HS-5 (cell line): ENCODE measurements around the gene GGN.
"Not testable (repeated sequence)": the region's sequence is repeated elsewhere in the genome, so short reads cannot be mapped to it uniquely, and the experiment has no call there.

Source experiments
- DNase-seq: peaks from one replicate; pipeline ENCODE4 v3.0.0-alpha.2; 2012; ENCODE audit warnings: low read depth

Gene GGN

DNA sequence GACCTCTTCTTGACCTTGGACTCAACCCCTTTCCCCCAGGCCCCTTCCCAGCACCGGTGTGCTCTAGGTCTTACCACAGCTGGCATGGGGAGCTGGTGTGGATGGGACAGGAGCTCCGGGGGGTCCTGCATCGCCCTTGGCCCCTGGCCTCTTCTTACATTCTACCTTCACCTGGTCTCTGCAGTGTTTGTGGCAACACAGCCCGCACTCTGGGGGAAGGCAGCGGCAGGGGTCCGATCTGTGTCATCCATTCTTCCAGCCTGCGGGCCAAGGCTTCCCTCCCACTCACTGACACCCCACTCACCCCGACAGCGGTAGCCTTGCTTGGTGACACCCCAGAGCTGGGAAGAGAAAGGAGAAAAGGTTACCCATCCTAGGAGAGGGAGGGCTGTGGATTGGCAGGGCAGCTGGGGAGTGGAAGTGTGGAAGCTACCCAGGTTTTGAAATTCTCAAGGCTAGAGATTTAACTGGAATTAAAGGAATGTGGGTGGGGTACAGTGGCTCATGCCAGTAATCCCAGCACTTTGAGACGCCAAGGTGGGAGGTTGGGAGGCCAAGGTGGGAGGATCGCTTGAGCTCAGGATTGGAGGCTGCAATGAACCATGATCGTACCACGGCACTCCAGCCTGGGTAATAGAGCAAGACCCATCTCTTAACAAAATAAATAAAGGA lies 23.3 kb upstream of the GGN start:
- DNase-seq, result no peak

DNA sequence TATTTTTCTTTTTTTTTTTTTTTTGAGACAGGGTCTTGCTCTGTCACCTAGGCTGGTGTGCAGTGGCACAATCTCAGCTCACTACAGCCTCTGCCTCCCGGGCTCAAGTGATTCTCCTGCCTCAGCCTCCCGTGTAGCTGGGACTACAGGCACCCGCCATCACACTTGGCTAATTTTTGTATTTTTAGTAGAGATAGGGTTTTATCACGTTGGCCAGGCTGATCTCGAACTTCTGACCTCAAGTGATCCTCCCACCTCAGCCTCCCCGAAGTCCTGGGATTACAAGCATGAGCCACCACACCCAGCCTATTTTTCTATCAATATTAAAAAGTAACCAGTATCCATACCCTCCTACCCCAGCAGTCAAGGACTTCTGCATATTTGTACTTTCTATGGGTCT lies 22.6 kb upstream of the GGN start:
- not testable (repeated sequence) for DNase-seq

DNA sequence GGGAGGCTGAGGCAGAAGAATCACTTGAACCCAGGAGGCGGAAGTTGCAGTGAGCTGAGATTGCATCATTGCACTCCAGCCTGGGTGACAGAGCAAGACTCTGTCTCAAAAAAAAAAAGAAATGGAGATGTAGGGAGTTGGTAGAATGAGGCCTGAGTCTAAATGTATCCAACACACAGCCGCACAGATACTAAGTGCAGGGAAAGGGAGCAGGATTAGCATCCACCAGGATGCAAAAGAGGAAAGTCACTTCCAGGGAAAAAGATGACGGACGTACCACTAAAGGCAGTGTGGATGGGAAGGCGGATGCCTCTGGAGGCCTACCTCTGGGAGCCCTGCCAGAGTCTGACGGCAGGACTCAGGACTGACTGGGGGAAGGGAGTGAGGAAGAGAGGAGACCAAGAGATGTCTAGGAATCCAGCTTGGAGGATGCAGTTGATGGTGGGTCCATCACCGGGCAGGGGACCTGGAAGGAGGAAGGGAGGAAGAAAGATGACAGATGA lies 21.8 kb upstream of the GGN start:
- no peak for DNase-seq

DNA sequence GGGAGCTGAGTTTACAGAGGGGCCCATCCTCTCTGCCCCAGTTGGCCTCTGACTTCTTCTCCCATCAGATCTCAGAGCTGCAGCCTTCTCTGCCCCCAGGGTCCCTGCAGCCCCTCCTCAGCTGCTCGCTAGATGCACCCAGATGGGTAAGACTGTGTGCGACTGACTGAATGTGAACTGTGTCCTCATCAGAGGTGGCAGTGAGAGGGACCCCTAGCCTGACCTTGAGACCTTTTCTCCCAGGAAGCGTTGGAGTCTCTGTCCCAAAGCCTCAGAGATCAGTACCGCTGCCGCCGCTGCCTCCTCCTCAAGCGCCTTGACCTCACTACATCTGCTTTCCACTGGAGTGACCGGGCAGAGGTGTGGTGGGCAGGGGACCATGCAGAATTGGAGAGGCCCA lies 17.4 kb upstream of the GGN start:
- no peak for DNase-seq

DNA sequence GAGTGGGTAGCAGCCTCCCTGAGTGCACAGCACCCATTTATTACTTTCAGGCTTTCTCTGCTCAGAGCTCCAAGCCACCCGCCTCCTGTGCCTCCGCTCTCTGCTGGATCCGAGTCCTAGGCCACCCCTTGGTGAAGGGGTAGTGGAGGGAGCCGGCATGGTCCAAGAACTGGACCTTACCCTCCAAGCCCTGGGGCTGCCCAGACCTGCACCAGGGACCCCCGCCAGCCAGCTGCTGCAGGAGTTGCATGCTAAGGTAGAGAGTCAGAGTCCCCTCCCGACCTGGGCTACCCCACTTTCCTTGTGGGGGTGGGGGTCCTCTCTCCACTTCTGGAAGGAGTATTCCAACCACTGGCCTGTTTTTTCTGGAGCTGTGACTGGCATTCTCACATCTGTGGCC lies 17.0 kb upstream of the GGN start:
- no peak for DNase-seq

DNA sequence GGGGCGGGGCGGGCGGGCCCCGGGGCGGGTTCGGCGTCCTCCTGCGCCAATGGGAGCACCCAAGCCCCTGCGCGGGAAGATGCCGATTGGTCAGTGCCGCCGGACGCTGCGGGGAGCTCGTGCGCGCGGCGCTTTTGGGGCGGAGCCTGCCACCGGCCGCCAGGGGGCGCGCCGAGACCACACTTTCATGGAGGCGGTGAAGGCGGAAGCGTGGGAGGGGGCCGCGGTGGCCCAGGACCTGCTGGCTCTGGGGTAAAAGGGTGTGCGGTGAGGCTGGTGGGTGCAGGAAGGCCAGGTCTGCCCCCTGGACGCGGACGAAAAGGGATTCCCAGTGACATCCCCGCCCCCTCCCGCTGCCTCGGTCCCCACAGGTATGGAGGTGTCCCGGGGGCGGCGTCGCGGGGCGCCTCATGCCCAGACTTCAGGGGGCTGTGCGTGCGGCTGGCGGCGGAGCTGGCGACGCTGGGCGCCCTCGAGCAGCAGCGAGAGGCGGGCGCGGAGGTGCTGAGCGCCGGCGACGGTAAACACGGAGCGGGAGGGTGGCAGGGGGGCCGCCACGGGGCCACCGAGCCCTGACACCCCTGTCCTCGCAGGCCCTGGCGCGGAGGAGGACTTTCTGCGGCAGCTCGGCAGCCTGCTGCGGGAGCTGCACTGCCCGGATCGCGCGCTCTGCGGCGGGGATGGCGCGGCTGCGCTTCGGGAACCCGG lies 15.3 kb upstream of the GGN start, which contains the start of gene FAM98C:
TSS of gene FAM98C (plus strand) at position 127 of the 708 bp plus-strand sequence. CDS start at position 188, 61 bp downstream.
- DNase-seq, result peak; percentile 78

DNA sequence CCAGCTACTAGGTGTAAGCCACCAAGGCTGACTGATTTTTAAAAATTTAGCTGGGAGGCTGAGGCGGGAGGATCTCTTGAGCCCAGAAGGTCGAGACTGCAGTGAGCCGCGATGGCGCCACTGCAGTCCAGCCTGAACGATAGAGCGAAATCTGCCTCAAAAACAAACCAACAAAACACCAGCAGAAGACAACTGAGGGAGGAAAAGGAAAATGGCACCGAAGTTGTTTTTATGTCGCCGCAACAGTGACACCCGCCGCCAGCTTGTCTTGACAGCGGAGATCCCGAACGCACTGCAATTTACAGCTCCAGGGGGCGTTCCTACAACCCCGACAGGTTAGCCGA lies 14.8 kb upstream of the GGN start:
- no peak for DNase-seq

DNA sequence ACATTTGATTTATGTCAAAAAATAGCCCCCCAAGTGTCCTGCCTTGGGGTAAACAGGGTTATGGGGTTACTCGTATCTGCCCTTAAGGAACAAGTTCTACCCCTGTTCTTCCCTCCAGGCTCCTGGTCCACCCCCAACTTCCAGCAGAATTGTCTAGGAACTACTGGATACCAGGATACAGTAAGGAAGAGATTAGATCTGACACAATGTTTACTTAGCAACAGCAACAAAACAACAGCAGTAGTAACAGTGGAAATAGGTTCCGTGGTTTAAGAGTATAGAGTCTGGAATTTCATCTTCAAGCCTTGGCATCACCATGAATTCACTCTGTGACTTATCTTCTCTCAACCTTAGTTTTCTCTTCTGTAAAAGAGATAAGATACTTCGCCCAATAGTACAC lies 13.3 kb upstream of the GGN start:
- no peak for DNase-seq

DNA sequence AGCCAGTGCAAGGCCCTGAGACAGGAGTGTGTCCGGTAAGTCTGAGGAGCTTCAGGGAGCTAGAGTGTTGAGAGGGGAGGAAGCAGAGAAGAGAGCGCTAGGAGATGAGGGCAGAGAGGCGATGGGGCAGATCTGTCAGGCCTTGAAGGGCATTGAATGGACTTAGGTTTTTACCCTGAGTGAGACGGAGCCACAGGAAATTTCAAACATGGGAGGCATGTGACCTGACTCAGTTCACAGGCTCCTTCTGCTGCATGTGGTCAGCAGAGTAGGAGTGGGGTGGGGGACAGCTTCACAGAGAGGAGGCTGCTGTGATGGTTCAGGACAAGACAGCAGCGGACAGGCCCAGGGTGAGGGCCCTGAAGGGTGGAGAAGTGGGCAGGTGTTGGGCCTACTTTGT lies 12.5 kb upstream of the GGN start:
- no peak for DNase-seq

DNA sequence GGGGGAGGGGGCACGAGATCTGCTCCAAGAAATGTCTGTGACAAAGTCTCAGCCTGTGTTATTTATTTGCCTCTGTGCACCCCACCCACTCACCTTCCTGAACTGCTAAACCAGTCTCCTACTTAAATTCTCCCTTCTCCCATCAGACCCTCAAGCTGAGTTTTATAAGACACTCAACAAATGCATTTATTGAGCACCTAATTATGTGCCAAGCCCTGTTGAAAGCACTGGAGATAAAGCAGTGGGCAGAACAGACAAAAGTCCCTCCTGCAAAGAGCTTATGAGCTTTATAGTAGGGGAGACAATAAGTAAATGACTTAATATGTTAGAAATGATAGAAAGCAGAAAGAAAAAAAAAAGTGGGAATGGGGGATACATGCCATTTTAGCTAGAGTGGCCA lies 11.7 kb upstream of the GGN start:
- no peak for DNase-seq

DNA sequence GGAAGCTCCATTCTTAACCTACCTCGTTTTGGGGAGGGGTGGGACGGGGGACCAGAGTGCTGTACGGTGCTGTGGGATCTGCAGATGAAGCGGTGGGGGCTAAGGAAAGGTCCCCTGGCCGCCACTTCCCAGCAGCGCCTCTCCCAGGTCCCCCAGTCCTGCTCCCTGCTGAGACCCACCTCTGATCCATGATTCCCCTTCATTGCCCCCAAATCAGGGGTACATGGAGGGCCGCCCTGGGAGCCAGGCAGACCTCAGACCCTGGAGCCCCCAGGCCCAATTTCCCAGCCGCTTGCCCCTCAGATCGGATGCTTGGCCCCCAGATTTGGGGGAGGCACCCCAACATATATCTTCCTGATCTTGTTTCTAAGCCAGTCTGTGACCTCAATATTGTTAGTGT lies 11.2 kb upstream of the GGN start:
- no peak for DNase-seq

DNA sequence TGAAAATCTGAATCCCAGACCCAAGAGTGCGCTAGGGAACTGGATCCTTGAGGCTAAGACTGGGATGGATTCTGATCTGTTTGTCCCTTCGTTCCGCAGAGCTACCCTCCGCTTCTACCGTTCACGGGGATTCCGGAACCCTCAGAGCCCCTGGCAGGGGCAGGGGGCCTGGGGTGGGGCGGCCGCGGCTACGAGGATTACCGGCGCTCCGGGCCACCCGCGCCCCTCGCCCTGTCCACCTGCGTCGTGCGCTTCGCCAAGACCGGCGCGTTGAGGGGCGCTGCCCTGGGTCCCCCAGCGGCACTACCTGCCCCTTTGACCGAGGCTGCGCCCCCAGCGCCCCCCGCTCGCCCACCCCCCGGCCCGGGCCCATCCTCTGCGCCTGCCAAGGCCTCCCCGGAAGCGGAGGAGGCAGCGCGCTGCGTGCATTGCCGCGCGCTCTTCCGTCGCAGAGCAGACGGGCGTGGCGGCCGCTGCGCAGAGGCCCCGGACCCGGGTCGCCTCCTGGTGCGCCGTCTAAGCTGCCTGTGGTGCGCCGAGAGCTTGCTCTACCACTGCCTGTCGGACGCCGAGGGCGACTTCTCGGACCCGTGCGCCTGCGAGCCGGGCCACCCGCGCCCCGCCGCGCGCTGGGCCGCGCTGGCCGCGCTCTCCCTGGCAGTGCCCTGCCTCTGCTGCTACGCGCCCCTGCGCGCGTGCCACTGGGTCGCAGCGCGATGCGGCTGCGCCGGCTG lies 7.7 kb upstream of the GGN start:
- DNase-seq, result no peak

DNA sequence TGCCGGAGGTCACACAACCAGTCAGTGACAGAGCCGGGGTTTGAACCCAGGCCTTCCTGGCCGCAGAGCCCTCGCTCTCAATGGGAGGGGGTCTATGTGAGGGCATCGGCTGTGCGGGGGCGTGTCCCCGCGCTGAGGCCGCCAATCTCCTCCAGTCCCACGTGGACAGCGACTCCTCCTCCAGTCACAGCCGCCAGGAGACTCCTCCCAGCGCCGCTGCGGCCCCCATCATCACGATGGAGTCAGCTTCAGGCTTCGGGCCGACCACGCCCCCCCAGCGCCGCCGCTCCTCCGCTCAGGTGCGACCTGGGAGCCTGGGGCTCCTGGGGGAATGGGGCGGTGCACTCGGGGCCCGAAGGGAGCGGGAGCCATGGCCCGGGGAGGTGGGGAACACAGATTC lies 6.7 kb upstream of the GGN start:
- no peak for DNase-seq

DNA sequence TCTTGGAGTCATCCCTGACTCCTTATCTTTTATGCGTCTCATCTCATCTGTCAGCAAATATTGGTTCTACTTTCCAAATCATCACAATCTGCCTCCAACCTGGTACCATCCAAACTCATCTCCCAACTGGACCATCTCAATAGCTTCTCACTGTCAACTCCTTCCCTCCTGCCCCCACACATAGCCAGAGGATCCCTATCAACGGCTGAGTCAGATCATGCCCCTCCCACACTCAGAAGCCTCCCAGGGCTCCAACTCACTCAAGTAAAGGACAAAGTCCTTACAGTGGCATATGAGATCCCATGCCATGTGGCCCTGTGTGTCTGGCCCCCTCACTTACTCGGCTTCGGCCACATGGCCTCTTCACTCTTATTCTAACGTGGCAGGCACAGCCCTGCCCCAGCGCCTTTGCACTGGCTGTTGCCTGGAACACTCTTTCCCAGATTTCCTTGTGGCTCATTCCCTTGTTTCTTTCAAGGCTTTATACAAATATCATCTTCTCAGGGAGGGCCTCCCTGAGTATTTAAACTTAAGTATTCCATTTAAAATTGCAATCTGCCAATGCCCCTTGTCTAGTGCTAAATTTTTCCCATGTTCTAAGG lies 5.0 kb upstream of the GGN start:
- DNase-seq, result no peak

DNA sequence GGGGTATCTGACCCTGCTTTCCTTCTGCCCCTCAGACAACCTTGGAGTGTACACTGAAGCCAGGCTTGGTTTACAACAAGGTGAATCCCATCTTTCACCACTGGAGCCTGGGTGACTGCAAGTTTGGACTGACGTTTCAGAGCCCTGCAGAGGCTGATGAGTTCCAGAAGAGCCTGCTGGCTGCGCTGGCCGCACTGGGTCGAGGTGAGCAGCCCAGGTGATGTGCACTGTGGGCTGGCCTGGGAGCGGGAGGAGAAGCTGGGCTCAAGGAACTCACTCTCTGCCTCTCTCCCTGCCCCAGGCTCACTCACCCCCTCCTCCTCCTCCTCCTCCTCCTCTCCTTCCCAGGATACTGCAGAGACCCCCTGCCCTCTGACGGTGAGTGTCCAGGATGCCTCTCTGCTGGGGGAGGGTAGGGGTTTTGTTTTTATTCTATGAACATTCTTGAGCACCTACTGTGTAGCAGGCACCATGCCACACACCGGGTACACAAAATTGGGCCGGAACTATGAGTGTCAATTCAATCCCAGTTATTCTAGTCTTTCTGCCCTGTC lies 4.2 kb upstream of the GGN start:
- no peak for DNase-seq

DNA sequence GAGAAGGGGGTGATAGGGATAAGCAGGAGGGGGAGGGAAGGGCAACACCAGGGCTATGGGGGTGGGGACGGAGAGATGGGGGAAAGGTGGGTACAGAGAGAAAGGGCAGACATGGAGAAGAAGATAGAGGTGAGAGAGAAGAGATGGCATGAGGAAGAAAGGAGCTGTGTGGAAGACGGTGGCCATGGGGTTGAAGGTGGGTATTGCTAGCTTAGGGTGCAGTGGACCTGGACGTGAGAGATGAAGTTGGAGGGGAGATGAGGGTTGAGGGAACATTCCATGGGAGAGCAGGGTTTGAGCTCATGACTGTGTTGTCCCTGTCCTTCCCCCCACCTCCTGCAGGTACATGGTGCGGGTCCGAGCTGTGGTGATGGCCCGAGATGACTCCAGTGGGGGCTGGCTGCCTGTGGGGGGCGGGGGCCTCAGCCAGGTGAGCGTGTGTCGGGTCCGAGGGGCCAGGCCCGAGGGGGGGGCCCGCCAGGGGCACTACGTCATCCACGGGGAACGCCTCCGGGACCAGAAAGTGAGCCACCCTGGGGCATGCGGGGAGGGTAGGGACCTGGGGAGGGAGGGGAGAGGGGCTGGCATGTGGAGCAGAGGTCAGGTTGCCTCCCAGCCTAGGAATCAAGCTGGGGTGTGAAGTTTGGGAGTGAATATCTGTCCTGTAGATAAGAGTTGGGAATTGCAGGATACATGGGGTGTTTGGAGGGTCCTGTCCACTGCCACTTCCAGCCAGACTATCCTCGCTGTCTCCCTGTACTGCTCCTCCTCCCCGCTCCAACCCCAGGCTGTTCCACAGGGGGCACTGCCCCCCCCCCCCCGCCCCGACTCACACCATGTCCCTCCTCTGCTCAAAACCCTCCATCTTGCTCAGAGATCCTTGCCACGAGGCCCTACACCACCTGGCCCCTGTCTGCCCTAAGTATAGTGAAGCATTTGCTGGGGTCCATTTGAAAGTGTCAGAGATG lies 2.4 kb upstream of the GGN start:
- no peak for DNase-seq

DNA sequence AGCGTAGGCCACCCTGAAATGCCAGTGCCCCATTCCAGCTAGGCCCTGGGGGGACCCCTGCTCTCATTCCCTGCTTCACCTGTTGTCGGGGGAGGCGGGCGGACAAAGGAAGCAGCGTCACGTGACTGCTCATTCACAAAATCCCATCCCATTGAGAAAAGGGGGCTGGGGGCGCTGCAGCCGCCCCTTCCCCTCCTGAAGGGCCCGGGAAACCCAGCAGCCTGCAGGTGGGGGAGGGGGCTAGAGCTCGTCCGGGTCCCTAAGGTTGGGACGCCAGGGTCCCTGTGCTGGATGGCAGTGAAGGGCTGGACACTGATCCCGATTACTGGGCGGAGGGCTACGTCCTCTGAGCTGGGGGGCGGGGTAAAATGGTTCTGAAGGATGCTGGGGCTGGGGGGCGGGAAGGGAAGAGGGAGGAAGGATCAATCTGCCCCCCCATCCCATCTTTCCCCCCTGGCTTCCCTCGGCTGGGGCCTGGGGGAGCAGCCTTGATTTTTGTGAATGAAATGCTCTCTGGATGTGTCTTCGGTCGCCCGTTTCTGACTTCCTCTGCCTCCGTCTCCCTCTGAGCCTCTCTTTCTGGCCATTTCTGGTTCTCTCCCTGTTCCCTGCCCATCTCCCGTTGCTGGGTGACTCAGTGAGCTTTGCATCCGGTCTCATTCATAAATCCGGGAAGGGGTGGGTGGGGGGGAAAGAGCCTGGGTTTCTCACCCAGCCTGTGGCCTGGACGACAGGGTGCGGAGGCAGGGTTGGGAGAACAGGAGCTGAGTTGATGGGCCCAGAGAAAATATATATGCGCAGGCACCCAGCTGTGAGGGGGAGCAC lies 1.5 kb upstream of the GGN start:
- DNase-seq, result no peak

DNA sequence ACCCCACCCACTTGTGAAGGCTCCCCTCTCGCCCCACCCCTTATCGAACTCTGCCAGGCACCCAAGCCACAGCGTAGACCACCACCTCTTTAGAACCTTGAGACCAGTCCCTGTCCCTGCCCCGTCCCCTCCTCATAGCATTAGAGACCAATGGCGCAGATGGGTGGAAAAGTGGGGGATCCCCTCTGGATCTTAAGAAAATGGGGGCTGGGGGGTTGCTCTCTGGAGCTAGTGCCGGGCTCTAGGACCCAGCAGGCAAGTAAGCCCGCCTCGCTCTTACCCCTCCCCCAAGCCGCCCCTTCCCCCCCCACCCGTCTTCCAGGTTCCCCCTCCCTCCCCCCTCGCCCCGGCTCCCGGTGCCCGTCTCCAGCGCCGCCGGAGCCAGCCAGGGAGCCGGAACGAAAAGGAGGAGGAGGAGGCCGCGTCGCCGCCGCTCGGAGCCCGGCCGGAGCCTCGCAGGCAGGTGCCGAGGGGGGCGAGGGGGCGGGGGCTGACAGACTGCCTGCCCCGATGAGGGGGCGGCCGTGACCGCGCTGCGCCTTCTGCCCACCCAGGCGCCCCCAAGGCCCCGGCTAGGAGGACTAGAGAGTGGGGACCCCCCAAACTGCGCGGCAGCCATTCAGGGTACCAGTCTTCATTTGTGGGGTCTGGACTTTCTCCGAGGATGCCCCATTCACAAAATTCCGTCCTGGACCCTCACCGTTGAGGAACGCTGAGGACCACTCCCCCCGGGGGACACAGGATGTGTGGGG lies 691 bp upstream of the GGN start, which contains the start of gene SPRED3:
TSS of gene SPRED3 (plus strand) at position 349 of the 752 bp plus-strand sequence. CDS start 1,606 bp downstream, outside the sequence.
- DNase-seq, result no peak

DNA sequence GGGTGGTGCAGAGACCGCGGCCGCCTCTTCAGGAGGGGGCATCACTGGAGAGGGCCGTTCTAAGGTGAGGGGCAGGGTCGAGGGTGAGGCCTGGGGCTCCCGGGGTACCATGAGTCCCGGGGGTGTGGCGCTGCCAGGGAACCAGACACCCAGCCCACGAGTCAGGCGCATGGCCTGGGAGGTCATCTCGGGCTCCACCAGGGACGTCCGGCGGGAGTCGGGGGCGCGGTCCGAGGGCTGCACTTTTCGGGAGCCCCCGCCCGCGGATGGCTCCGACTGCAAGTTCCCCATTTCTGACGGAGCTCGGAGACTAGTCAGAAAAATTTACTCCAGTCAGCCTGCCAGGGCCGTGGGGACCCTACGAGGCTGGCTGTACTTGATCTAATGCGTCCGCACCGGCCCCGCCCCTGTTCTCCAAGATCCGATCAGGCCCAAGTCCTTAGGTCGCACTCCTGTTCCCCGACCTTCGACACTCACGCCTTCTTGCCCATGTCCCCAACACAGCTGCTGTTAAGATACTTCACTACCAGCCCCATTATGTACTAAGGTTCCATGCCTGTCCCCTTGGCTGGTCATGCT lies 774 bp downstream of the GGN start:
- no peak for DNase-seq
